HUES64 (cell line): ENCODE data around the gene THUMPD2.

ENCODE experiments used
- H3K27ac ChIP-seq: 2 replicates; pipeline ENCODE4 v1.7.0; 2013; ENCODE audit warnings: low read depth, low read length, inconsistent platforms
- H3K27me3 ChIP-seq: 2 replicates; pipeline ENCODE4 v1.6.1; 2013; ENCODE audit warnings: mild to moderate bottlenecking, low read length; ENCODE audit not compliant: insufficient read depth
- H3K36me3 ChIP-seq: 2 replicates; pipeline ENCODE4 v1.6.1; 2013; ENCODE audit warnings: mild to moderate bottlenecking, low read length; ENCODE audit not compliant: insufficient read depth
- H3K4me1 ChIP-seq: 2 replicates; pipeline ENCODE4 v1.6.1; 2013; ENCODE audit warnings: mild to moderate bottlenecking, low read length, moderate library complexity; ENCODE audit not compliant: insufficient read depth
- H3K4me3 ChIP-seq: 2 replicates; pipeline ENCODE4 v1.5.1; 2013; ENCODE audit warnings: mild to moderate bottlenecking, low read length, moderate library complexity
- H3K9ac ChIP-seq: 2 replicates; pipeline ENCODE4 v1.6.1; 2013; ENCODE audit warnings: mild to moderate bottlenecking, low read depth, low read length
- H3K9me3 ChIP-seq: 2 replicates; pipeline ENCODE4 v1.6.1; 2013; ENCODE audit warnings: low read depth, low read length; ENCODE audit not compliant: insufficient read depth
- WGBS: fragments of 150-250, 120-280 bp; methylation state at CpG from one replicate; pipeline ENCODE4 v1.1.7; 2013; ENCODE audit warnings: missing lambda C conversion rate; 5-methylcytosine and 5-hydroxymethylcytosine counted together

Gene THUMPD2

GRCh38 chr2:39697454-39697853, 81.6 kb downstream of the THUMPD2 start:
- Histone ChIP-seq H3K27me3 (no peaks in the 10 kb centered on the region), H3K36me3 (no peaks in the 10 kb centered on the region), H3K27ac (no peak overlapping the region), H3K4me3 (no peak overlapping the region), H3K9me3 (peaks cover 27% of the 10 kb centered on the region; the same call in 1 of the 2 replicates), H3K4me1 (peaks cover 3% of the 10 kb centered on the region; the same call in 1 of the 2 replicates), H3K9ac (no peak overlapping the region)
- 95% methylated on average over 1 of the region's 2 CpGs for WGBS

- H3K9me3 ChIP-seq = peaks cover 22% of the 10 kb centered on the region; the same call in 1 of the 2 replicates
- H3K36me3 ChIP-seq = no peaks in the 10 kb centered on the region
- H3K4me1 ChIP-seq = peaks cover 3% of the 10 kb centered on the region; the same call in 1 of the 2 replicates
- no peak overlapping the region for H3K4me3 ChIP-seq
- H3K27ac ChIP-seq = no peak overlapping the region
- WGBS = no CpG with 5 or more reads among the region's 1 CpG
- no peak overlapping the region for H3K9ac ChIP-seq
- H3K27me3 ChIP-seq = no peaks in the 10 kb centered on the region
Measured at GRCh38 chr2:39696838-39697237, 82.2 kb downstream of the THUMPD2 start.

- Histone ChIP-seq H3K27me3 (no peaks in the 10 kb centered on the region), H3K27ac (no peak overlapping the region), H3K36me3 (no peaks in the 10 kb centered on the region), H3K4me1 (peaks cover 3% of the 10 kb centered on the region; the same call in 1 of the 2 replicates), H3K9ac (no peak overlapping the region), H3K4me3 (no peak overlapping the region), H3K9me3 (peaks cover 18% of the 10 kb centered on the region; the same call in 1 of the 2 replicates)
- WGBS = 90% methylated on average over 4 of the region's 4 CpGs
Measured at GRCh38 chr2:39696101-39696553, 82.9 kb downstream of the THUMPD2 start.

- Histone ChIP-seq H3K9me3 (peaks cover 9% of the 10 kb centered on the region; the same call in 1 of the 2 replicates), H3K4me3 (no peak overlapping the region), H3K4me1 (peaks cover 3% of the 10 kb centered on the region; the same call in 1 of the 2 replicates), H3K27me3 (no peaks in the 10 kb centered on the region), H3K27ac (no peak overlapping the region), H3K9ac (no peak overlapping the region), H3K36me3 (no peaks in the 10 kb centered on the region)
- whole genome bisulfite sequencing = 90% methylated on average over 1 of the region's 1 CpG
Measured at GRCh38 chr2:39693245-39693644, 85.8 kb downstream of the THUMPD2 start.

GRCh38 chr2:39689876-39690275, 89.2 kb downstream of the THUMPD2 start:
- Histone ChIP-seq H3K36me3 (no peaks in the 10 kb centered on the region), H3K4me3 (no peak overlapping the region), H3K27ac (no peak overlapping the region), H3K9ac (no peak overlapping the region), H3K9me3 (peaks cover 9% of the 10 kb centered on the region; the same call in 1 of the 2 replicates), H3K27me3 (no peaks in the 10 kb centered on the region), H3K4me1 (peaks cover 8% of the 10 kb centered on the region; the same call in 1 of the 2 replicates)
- WGBS = 93% methylated on average over 6 of the region's 6 CpGs

- WGBS = 100% methylated on average over 1 of the region's 1 CpG
- no peak overlapping the region for H3K4me3 ChIP-seq
- no peak overlapping the region for H3K9ac ChIP-seq
- 0 out of 2 replicates have a peak, but pooled peaks cover 8% of the 10 kb centered on the region for H3K4me1 ChIP-seq
- H3K27me3 ChIP-seq = no peaks in the 10 kb centered on the region
- no peak overlapping the region for H3K27ac ChIP-seq
- H3K9me3 ChIP-seq = peaks cover 9% of the 10 kb centered on the region; the same call in 1 of the 2 replicates
- no peaks in the 10 kb centered on the region for H3K36me3 ChIP-seq
Measured at GRCh38 chr2:39689272-39689841, 89.7 kb downstream of the THUMPD2 start.

- Histone ChIP-seq H3K9me3 (peaks cover 9% of the 10 kb centered on the region; the same call in 1 of the 2 replicates), H3K4me3 (no peak overlapping the region), H3K9ac (no peak overlapping the region), H3K36me3 (no peaks in the 10 kb centered on the region), H3K27ac (no peak overlapping the region), H3K27me3 (no peaks in the 10 kb centered on the region), H3K4me1 (0 out of 2 replicates have a peak, but pooled peaks cover 8% of the 10 kb centered on the region)
- WGBS = 68% methylated on average over 2 of the region's 2 CpGs
Measured at GRCh38 chr2:39688181-39688580, 90.9 kb downstream of the THUMPD2 start.

- Histone ChIP-seq H3K27me3 (no peaks in the 10 kb centered on the region), H3K36me3 (no peaks in the 10 kb centered on the region), H3K9ac (no peak overlapping the region), H3K4me3 (no peak overlapping the region), H3K27ac (no peak overlapping the region), H3K9me3 (peaks cover 8% of the 10 kb centered on the region; the same call in 1 of the 2 replicates), H3K4me1 (0 out of 2 replicates have a peak, but pooled peaks cover 8% of the 10 kb centered on the region)
- WGBS = 65% methylated on average over 6 of the region's 6 CpGs
Measured at GRCh38 chr2:39686456-39686855, 92.6 kb downstream of the THUMPD2 start.
